OCI-LY1 (cell line): ENCODE results near the gene GABRG3.

ENCODE experiments used
- EZH2 ChIP-seq: fragments of 200-600 bp; sonication (generic), shearing (Covaris generic); IDR thresholded peaks from 2 replicates; pipeline ENCODE4 v1.8.0; 2017; ENCODE audit warnings: borderline replicate concordance, mixed run types, mild to moderate bottlenecking, antibody characterized with exemption, low read length, moderate library complexity, mixed read lengths
- TF ChIP-seq, protein P1 (sequence below): fragments of 200-600 bp; sonication (generic), shearing (Covaris generic); IDR thresholded peaks from 2 replicates; pipeline ENCODE4 v1.5.1; 2017; ENCODE audit warnings: mild to moderate bottlenecking, antibody characterized with exemption, low read length, moderate library complexity, mixed read lengths

DNA sequence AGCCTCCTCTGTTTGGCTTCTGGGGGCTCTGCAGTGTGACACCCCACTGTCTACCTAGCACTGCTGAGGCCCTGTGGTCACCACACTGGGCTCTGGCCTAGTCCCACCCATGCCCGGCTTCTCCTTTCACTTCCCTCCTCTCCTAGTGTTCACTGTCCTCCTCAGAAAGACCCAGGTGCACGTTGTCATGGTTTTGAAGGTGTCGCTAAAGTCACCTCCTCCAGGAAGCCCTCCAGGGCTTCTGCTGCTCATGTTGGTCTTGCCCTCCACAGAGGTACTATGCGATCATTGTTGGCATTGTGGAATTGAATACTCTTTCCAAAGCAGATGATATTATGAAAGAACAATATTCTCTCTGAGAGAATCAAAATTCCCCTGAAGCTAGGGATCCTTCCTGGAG is 163.5 kb downstream of the GABRG3 start:
- TF ChIP-seq EZH2, result no peak
- TF ChIP-seq, protein P1, sequence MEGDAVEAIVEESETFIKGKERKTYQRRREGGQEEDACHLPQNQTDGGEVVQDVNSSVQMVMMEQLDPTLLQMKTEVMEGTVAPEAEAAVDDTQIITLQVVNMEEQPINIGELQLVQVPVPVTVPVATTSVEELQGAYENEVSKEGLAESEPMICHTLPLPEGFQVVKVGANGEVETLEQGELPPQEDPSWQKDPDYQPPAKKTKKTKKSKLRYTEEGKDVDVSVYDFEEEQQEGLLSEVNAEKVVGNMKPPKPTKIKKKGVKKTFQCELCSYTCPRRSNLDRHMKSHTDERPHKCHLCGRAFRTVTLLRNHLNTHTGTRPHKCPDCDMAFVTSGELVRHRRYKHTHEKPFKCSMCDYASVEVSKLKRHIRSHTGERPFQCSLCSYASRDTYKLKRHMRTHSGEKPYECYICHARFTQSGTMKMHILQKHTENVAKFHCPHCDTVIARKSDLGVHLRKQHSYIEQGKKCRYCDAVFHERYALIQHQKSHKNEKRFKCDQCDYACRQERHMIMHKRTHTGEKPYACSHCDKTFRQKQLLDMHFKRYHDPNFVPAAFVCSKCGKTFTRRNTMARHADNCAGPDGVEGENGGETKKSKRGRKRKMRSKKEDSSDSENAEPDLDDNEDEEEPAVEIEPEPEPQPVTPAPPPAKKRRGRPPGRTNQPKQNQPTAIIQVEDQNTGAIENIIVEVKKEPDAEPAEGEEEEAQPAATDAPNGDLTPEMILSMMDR, result no peak
